ENCODE measurements around the gene KCNIP3.

The KCNIP3 gene

DNA sequence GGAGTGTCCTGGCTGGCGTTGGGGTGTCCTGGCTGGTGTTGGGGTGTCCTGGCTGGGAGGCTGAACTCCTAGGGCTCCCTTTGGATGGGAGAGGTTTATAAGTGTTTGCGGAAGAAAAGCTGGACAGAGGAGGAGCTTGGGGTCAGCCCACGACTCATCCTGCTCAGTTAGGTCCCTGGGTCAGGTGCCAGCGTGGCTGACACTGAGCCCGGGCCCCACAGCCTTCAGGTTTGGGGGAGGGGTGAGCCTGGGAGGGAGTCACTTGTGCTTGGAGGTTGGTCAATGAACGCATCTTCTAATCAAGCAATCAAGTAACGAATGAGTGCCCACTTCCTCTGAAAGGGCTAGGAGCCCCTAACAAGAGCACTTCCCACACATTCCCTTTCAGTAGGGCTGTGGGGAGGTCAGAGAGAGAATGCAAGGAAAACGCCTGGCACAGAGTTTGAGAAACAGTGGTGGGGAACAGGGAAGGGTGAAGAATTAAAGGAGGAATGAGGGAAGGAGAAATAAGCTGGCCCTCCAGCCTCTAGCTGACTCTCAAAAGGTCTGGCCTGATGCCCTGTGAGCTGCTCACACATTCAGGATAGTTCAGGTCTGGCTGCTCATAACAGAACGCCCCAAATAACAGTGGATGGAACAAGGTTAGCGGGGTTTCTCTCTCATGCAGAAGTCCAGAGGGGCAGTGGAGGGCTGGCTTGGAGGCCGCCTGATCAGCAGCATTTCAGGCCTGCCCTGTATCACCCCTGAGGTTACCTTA lies 670 bp downstream of the KCNIP3 start:
- DNase-seq: no peak

DNA sequence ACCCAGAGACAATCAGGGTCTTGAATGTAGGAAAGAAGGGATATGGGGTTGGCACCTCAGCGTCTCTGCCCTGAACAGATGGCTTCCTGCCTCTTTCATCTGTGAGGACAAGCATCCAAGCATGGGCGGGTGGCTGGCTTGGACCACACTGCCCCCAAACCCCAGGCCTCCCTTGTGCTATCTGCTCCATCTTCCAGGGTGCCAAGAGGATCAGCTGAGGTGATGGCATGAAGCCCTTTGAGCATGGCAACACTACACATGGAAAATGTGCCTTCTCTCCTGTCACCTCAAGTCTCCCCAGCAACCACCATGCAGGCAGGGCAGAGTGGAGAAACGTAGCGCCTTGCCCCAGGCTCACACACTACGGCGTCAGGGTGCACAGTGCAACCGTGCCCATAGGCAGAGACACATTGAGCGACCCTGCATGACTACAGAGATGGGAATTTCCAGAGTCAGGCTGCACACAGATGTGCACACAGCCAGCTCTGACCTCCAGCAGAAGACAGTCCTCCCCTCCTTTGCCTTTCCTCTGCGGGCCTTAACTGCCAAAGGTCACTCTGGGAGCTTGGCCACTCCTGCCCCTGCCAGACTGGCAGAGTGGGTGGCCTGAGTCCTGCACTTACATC lies 1.5 kb downstream of the KCNIP3 start:
- DNase-seq: no peak

DNA sequence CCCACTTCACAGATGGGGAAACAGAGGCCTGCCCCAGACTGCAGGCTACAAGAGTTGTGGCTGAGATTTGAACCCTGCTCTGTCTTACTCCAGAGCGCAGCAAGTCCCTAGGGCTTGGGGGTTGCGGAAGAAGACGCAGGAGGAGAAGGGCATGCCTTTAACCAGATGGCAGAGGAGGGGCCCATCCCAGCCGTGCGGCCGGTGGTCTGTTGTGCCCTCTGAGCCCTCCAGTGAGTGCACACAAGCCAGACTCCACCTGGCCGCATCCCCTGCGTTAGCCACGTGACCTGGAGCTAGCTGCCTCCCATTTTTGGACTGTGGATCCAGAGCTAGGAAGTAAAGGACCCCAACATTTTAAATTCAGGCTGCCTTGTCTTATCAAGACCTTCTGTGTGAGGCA lies 2.8 kb downstream of the KCNIP3 start:
- DNase-seq: no peak

DNA sequence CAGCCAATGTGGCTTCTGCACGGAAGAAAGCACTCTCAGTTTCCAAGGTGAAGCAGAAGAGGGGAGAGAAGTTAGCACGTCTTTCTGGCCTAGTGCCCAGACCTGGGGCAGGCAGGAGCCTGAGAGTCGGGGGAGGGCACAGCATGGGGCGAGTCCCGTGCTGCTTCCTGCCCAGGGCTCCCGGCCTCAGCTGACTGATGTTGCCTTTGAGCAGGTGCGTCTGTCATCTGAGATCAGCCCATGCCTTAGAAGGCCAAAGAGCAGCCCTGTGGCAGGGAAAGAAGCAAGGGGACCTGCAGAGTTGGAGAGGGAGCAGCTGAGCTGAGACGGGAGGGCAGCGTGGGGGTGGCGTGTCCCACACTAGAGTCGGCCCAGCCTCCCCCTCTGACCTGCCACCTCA lies 3.3 kb downstream of the KCNIP3 start:
- no peak for DNase-seq

DNA sequence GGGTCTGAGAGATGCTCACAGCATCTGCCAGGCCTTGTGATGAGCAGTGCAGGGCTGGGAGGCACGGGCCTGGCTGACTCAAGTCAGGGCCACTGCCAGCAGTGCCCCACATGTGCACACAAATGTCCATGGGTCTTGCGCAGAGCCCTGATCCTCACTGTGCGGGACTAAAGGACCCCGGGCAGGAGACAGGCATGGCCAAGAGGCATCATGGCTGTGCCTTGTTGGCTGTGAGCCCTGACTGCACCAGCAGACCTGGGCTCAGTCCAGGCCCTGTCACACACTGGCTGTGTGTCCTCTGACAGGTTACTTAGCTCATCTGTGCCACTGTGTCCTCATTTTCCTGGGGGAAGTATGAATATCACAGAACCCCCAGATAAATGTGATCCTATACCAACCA lies 4.0 kb downstream of the KCNIP3 start:
- DNase-seq: no peak

DNA sequence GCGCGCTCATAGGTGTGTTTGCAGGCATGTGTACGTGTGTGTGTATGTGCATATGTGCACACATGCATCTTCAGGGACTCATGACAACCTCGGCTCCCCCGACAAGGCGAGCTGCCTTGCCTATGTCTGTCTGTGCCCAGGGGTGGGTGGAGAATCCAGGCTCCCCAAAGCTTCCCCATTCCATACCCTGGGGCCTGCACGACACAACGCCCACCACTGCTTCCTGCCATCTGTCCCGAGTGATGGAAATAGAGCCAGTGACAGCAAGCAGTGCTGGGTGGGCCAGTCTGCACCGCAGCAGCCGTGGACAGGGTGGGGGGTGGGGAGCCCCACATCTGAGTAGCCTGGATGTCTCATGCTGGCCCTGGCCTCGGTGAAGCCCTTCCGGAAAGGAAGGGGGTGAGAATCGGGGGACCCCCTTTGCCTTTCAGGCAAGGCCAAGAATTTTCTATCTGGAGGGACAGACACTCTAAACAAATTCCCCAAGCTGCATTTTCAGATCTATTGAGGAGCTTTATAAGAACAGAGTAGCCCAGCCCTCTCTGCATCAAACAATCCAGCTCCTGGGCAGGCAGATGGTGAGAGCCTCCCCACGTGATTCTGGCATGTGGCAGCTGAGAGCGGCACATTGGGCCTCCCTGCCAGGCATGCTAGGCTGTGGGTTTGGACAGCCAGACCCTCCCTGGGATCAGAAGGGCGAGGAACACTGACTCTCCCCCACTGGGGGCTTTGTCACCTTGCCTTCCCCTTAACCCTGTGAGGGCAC lies 4.9 kb downstream of the KCNIP3 start:
- DNase-seq: no peak

DNA sequence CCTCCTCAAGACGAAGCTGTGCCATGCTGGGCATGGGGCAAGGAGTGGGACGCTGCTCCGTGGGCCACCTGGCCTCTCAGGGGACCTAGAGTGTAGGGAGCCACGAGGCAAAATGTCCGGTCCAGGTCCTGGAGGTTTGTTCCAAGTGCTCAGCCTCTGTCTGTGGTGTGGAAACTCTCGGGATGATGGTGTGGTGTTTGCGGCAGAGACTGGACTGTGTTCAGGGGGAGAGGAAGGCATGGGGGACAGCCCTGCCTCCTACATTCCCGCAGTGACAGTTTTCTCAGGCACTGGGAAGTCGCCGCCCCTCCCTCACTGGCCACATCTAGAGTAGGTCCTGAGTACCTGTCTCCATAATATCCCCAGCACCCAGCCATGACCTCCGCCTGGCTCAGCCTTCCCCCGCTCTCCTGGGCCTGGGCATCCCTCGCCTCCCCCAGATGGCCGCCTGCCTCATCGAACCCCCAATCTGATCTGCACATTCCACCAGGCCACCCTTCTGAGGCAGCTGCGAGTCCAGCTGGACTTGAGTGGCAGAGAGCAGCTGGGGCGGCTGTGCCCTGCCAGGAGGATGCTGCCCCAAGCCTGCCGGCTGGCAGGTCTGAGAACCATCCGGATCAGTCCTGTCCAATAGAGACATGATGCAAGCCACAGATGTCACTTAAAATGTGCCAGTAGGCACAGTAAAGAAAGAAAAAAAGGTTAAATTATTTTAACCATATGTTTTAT lies 6.2 kb downstream of the KCNIP3 start:
- DNase-seq: no peak

DNA sequence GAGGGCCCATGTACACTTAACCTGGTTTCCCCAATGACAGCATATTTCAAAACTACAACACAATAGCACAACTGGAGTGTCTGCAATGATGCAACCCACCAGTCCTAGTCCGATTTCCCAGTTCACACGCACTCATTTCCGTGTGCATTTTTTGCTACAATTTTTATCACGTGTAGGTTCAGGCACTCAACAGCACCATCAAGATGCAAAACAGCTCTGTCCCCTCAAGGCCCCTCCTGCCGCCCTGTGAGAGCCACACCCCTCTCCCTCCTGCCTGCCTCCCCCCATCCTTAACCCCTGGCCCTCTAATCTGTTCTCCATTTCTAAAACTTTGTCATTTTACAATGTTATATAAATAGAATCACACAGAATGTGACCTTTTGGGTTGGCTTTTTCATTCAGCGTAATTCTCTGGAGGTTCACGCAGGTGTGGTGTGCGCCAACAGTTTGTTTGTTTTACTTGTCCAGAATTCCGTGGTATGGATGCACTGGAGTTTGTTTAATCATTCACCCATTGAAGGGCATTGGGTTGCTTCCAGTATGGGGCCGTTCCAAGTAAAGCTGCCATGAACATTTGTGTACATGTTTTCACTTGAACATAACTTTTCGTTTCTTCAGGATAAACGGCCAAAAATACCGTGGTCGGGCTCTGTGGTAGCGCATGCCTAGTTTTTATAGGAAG lies 8.4 kb downstream of the KCNIP3 start:
- no peak for DNase-seq

DNA sequence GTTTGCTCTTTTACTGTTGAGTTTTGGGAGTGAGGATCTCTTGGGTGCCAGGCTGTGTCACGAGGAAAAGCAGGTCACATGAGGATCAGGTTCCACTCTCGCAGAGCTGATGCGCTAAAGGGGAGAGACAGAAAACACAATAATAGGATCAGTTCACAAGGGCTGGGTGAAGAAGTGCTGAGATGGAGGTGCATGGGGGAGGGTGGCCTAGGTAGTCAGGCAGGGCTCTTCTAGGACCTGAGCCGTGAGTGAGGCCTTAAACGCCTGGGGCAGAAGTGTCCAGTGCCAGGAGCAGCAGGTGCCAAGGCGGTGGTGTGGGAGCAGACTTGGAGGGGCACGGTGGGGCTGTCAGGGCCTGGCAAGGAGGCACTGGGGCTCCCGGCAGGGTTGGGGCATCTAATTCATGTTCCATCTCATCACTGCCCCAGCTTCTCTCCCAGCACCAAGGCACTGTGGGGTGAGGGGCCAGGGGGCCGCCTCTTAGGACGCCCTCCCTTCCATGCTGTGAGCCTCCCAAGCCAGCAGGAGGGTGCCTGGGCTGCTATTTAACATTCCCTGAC lies 9.3 kb downstream of the KCNIP3 start:
- DNase-seq: no peak

DNA sequence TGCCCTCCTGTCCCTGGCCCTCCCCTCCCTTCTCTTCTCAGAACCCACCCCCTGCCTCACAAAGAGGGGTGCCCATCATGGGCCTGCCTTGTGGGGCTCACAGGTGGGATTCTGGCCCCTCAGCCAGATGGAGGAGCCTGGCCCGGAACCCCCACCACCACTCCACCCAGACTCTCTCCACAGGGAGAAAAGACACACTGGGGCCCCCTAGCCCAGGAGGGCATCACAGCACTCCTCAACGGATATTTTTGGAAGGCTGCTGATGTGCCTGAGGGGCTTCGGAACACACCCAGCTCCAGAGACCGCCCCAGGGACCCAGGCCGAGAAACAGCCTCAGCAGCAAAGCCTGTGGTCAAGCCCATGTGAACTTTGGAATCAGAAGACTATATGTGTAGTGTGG lies 9.9 kb downstream of the KCNIP3 start:
- DNase-seq: no peak

DNA sequence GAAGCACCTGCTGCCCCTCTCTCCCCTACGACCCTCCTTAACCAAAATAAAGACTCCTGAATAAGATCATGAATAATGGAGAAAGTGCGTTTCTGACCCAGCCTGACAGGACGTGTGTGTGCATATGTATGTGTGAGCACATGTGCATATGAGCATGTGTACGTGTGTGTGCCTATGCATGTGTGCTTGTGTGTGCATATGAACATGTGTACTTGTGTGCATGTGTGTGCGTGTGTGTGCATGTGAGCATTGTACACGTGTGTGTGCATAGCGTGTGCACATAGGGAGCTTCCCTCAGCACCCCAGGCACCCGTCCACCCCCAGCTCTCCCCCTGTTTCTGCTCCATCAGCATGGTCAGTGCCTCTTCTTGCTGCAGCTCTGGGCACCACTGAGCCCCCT lies 10.7 kb downstream of the KCNIP3 start:
- DNase-seq: no peak

DNA sequence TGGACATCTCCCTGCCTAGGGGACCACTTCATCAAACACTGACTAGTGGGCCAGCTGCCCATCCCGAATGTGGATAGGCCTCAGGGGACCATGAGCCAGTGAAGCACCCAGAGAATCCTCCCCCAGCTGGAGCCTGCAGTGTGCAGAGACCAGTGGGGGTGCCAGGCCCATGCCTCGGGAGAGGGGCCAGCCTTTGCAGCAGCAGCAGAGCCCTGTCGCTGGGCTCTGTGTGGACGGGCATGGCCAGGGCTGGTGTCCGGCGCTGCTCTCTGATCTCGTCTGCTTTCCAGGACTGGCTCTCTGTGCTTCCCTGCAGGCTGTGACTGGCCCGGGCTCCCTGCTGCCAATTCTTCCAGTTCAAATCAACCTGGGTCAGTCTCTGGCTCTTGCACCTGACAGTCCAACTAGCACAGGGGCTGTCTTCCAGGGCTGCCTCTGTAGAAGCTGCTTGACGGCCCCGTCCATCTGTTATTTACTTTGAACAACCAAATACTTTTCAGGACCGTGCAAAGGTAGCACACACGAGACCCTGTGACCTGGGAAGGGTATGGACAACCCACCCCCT lies 11.4 kb downstream of the KCNIP3 start:
- DNase-seq: no peak

DNA sequence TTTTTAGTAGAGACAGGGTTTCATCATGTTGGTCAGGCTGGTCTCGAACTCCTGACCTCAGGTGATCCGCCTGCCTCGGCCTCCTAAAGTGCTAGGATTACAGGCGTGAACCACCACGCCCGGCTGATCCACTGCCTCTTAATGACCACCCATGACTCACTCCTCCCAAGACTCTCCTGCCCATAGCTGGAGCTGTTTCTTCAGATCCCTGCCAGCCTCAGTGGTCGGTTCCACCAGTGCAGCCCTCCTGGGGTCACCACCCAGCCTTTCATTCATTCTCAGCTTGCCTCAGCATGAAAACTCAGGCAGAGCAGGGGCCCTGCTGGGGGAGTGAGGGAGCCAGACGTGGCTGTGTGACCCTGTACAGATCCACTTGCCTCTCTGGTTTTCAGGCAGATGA lies 12.5 kb downstream of the KCNIP3 start:
- no peak for DNase-seq

DNA sequence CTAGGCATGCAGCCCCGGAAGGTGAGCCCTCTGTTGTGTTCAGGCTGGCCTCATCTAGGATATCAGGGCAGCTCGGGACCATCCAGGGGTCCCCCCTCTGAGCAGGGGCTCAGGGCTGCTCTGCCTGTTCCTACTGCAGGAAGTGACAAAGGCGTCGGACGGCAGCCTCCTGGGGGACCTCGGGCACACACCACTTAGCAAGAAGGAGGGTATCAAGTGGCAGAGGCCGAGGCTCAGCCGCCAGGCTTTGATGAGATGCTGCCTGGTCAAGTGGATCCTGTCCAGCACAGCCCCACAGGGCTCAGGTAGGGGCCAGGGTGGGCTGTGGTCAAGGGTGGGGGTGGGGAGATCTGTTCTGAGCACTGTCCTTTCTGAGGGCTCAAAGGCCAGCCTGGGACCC lies 13.1 kb downstream of the KCNIP3 start:
- no peak for DNase-seq

DNA sequence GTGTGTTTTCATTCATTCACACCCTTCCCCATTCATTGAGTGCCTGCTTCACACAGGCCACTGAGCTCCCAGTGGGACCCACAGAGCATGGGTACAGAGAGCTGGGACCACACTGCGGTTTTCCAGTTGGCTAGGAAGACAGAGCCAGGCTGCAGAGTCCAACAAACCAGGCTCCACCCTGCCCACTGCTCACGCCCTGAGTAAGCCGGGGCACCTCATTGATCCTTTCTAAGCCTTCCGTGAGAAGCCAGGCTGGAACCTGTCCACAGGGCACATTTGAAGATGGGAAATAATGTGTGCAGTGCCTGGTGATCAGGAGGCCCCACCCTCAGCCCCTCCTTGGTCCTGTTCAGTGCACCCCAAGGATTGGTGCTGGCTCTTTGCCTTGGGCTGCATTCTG lies 13.5 kb downstream of the KCNIP3 start:
- DNase-seq: no peak

DNA sequence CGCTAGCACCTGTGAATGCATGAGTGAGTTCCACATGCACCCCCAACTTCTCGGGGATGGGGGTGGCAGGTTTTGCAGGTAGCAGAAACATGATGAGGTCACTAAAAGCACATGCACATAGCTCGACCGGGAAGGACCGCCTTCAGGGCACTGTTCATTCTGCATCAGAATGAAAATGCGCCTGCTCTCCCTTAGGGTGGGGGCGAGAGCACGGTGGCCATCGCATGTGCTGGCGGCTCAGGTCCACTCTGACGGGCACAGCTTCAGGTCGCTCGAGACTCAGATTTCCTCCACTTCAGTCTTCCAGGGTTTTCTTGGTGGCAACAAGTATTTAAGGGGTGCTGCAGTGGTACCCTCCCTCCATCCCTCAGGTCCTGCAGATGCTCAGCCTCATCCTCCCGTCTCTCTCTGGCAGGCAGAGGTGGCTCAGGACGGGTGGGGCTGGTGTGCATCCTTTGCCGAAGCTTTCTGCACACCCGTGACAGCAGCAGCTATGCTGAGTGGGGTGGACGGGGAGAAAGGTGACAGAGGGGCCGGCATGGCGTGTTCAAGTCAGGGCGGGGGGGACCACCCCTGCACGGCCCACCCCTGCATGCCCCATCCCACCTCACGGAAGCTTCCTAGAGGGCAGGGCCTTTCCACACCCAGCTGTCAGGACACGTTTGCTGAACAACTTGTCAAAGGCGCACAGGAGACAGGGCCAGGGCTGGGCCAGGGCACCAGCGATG lies 14.8 kb downstream of the KCNIP3 start:
- DNase-seq: no peak

DNA sequence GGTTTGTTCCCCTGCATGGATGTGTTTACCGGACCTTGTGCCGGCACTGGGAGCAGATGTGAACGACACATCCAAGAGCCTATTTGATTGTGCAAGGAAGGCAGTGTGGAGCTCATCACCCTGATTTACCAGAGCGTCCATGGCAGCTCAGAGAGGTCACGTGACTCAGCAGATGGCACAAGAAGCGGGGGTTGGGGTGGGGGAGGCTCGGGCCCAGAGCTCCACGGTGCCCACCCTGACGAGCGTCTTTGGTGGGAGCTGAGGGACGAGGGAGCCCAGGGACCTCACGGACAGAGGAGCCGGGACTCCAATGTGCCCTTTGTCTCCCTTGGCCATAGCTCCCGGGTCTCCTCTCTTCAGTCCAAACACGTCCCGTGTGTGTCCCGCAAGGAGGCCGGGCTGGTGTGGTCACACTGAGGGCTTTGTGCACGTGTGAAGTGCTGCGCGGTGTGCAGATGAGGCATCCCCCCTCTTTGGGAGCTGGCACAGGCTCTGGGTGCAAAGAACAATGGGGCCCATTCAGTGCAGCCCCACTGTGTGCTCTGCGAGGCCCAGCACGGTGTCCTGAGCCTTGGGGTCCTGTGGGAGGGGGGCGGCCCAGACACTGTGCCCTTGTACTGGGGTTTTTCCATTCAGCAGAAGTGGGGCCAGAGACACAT lies 15.5 kb downstream of the KCNIP3 start:
- no peak for DNase-seq

DNA sequence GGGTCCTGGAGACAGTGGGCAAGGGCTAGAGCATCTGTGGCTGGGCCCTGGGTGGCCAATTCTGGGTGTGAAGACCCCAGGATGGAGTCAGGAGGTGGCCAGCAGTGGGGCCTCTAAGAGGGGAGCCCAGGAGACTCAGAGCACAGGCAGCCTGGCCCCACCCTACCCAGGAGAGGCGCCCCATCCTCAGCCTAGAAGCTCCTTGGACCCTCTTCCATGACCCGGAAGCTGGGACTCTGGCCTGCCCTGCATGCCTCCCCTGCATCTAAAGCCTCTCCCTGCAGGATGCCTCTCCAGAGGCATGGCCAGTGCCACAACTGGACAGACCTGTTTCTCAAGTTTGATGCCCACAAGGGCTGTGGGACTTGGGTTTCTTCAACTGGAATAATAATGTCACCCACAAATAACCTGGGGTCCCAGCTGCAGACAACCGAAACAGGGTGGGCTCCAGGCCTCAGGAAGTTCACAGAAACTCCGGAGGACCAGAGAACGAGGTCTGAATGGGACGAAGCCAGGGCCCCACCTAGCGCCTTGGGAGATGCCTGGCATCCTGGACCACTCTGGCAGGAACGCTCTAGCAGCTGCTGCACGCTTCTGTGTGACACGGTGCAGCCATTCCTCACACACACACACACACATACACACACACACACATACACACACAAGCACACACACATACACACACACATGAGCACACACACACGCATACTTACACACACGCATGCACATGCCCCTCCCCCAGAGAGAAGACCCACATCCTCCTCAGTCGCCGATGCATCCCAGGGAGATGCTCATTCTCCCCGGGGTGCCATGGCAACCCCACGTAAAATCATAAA lies 16.4 kb downstream of the KCNIP3 start:
- DNase-seq: no peak

DNA sequence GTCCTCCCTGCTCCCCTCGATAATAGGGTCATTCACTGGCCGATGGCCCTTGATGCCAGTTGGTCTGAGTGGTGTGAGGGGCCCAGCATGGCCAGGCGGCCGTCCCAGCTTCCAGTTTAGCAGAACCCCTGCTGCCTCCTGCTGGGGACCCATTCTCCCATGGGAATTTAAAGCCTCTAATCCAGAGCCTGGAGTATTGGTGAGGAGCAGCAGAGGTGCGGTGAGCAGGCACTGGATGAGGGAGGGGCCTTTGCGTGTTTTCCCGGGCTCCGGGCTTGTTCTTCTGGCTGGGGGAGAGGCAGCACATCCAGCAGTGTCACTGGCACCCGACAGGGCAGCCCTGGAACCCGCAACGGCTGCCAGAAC lies 17.4 kb downstream of the KCNIP3 start:
- DNase-seq: no peak

Data from fibroblast of skin of back (primary cell).